Measurements from ENCODE around the gene TFPT. TPM values are rescaled to one million over a fixed set of nuclear protein-coding genes. Genes with fewer than 3 reads are reported as not detected.

The TFPT gene
- total RNA-seq, 1 experiment from 2014 or later = 37.5 TPM

GRCh38 chr19:54081032-54081431 lies 34.4 kb downstream of the TFPT start, which contains the start of gene TARM1:
Gene TARM1 (minus strand): TSS chr19:54081365. CDS start chr19:54081340, 25 bp downstream.
- DNase-seq (ENCODE audit: low spot score) = no peak

- DNase-seq (ENCODE audit: low spot score) = no peak
Observed at GRCh38 chr19:54077334-54077733, 38.1 kb downstream of the TFPT start.

- DNase-seq (ENCODE audit: low spot score) = no peak
Observed at GRCh38 chr19:54074851-54075250, 40.6 kb downstream of the TFPT start.

GRCh38 chr19:54073829-54074228 lies 41.6 kb downstream of the TFPT start:
- DNase-seq (ENCODE audit: low spot score) = no peak

GRCh38 chr19:54069470-54069869 lies 46.0 kb downstream of the TFPT start:
- DNase-seq (ENCODE audit: low spot score) = no peak

GRCh38 chr19:54063350-54064116 lies 51.9 kb downstream of the TFPT start, which contains the start of gene VSTM1:
Gene VSTM1 (minus strand): TSS chr19:54063897. CDS start chr19:54063777, 120 bp downstream.
- DNase-seq (ENCODE audit: low spot score) = no peak

- DNase-seq (ENCODE audit: low spot score) = no peak
Observed at GRCh38 chr19:54062643-54063042, 52.8 kb downstream of the TFPT start.

Other genes starting within 250 kb of the TFPT start
- gene MYADM, start 247.8 kb downstream of the TFPT start, total RNA-seq (2014; rRNA removed; shearing (Covaris generic)) = 4.8 and 17.3 TPM in 2 replicates
- not detected in 2 replicates for gene PRKCG, start 233.5 kb downstream of the TFPT start, total RNA-seq (2014; rRNA removed; shearing (Covaris generic))
- not detected in 2 replicates for gene CACNG7, start 206.4 kb downstream of the TFPT start, total RNA-seq (2014; rRNA removed; shearing (Covaris generic))
- gene CACNG8, start 152.7 kb downstream of the TFPT start, total RNA-seq (2014; rRNA removed; shearing (Covaris generic)) = 0.04 and 0.14 TPM in 2 replicates
- gene CACNG6, start 124.0 kb downstream of the TFPT start, total RNA-seq (2014; rRNA removed; shearing (Covaris generic)) = 0.46 and 1.4 TPM in 2 replicates
- not detected in 2 replicates for gene VSTM1, start 51.8 kb downstream of the TFPT start, total RNA-seq (2014; rRNA removed; shearing (Covaris generic))
- gene TARM1, start 34.3 kb downstream of the TFPT start, total RNA-seq (2014; rRNA removed; shearing (Covaris generic)) = not detected in 2 replicates
- 0.06 and 2.2 TPM in 2 replicates for gene OSCAR, start 14.9 kb downstream of the TFPT start, total RNA-seq (2014; rRNA removed; shearing (Covaris generic))
- 38.8 and 45.2 TPM in 2 replicates for gene NDUFA3, start 12.8 kb downstream of the TFPT start, total RNA-seq (2014; rRNA removed; shearing (Covaris generic))
- 106 and 131 TPM in 2 replicates for gene PRPF31, start 97 bp upstream of the TFPT start, total RNA-seq (2014; rRNA removed; shearing (Covaris generic))
- gene CNOT3, start 22.1 kb upstream of the TFPT start, total RNA-seq (2014; rRNA removed; shearing (Covaris generic)) = 18.6 and 27.5 TPM in 2 replicates
- 15.6 and 18.4 TPM in 2 replicates for gene LENG1, start 44.1 kb upstream of the TFPT start, total RNA-seq (2014; rRNA removed; shearing (Covaris generic))
- not detected in 2 replicates for gene TMC4, start 57.5 kb upstream of the TFPT start, total RNA-seq (2014; rRNA removed; shearing (Covaris generic))
- gene MBOAT7, start 73.9 kb upstream of the TFPT start, total RNA-seq (2014; rRNA removed; shearing (Covaris generic)) = 88.1 and 139 TPM in 2 replicates
- gene TSEN34, start 75.7 kb upstream of the TFPT start, total RNA-seq (2014; rRNA removed; shearing (Covaris generic)) = 166 and 167 TPM in 2 replicates
- 2,262 and 2,532 TPM in 2 replicates for gene RPS9, start 85.2 kb upstream of the TFPT start, total RNA-seq (2014; rRNA removed; shearing (Covaris generic))
- not detected in 2 replicates for gene LILRB3, start 107.3 kb upstream of the TFPT start, total RNA-seq (2014; rRNA removed; shearing (Covaris generic))
- gene LILRA6, start 127.1 kb upstream of the TFPT start, total RNA-seq (2014; rRNA removed; shearing (Covaris generic)) = not detected in 2 replicates
- gene LILRB5, start 141.6 kb upstream of the TFPT start, total RNA-seq (2014; rRNA removed; shearing (Covaris generic)) = not detected in 2 replicates
- gene LILRB2, start 165.5 kb upstream of the TFPT start, total RNA-seq (2014; rRNA removed; shearing (Covaris generic)) = not detected in 2 replicates
- gene LILRA5, start 197.5 kb upstream of the TFPT start, total RNA-seq (2014; rRNA removed; shearing (Covaris generic)) = not detected in 2 replicates
- not detected in 2 replicates for gene LILRA4, start 223.5 kb upstream of the TFPT start, total RNA-seq (2014; rRNA removed; shearing (Covaris generic))
- gene LAIR1, start 249.3 kb upstream of the TFPT start, total RNA-seq (2014; rRNA removed; shearing (Covaris generic)) = 0.46 and 1.5 TPM in 2 replicates

Data from H4 (cell line).